GM12865 (cell line): ENCODE data around the gene TF.

ENCODE experiments used
- DNase-seq: peaks from one replicate; pipeline ENCODE4 v3.0.0; 2010; ENCODE audit warnings: low read depth
- H3K4me3 ChIP-seq: 2 replicates; pipeline ENCODE4 v1.5.1; 2011; ENCODE audit warnings: mild to moderate bottlenecking, low read depth, low read length, control low read depth
- CTCF ChIP-seq: IDR thresholded peaks from 2 replicates; pipeline ENCODE4 v1.5.1; 2011; ENCODE audit warnings: low read length, control low read depth, low read depth, inconsistent platforms; ENCODE audit not compliant: insufficient read depth; ENCODE audit errors: missing control alignments

Gene TF

GRCh38 chr3:133824961-133825485 is 78.8 kb downstream of the TF start:
- DNase-seq = no peak
- no peak for TF ChIP-seq CTCF
- H3K4me3 ChIP-seq = no peak overlapping the region

GRCh38 chr3:133825969-133826727 is 80.0 kb downstream of the TF start:
- no peak for DNase-seq
- H3K4me3 ChIP-seq = no peak overlapping the region
- TF ChIP-seq CTCF = no peak

GRCh38 chr3:133827136-133827535 is 80.9 kb downstream of the TF start:
- no peak for TF ChIP-seq CTCF
- no peak for DNase-seq

GRCh38 chr3:133827684-133828083 is 81.5 kb downstream of the TF start:
- DNase-seq = no peak
- no peak overlapping the region for H3K4me3 ChIP-seq
- TF ChIP-seq CTCF = no peak

More at GRCh38 chr3:133827136-133827535, 80.9 kb downstream of the TF start:
- no peak overlapping the region for H3K4me3 ChIP-seq

GRCh38 chr3:133828576-133829309 is 82.5 kb downstream of the TF start:
- DNase-seq = no peak
- no peak for TF ChIP-seq CTCF
- no peak overlapping the region for H3K4me3 ChIP-seq

GRCh38 chr3:133829310-133829707 is 83.1 kb downstream of the TF start:
- no peak for DNase-seq
- TF ChIP-seq CTCF = no peak
- H3K4me3 ChIP-seq = no peak overlapping the region

- DNase-seq = no peak
- TF ChIP-seq CTCF = no peak
These were observed 83.9 kb downstream of the TF start for GRCh38 chr3:133830071-133830470.

More at GRCh38 chr3:133830071-133830470, 83.9 kb downstream of the TF start:
- no peak overlapping the region for H3K4me3 ChIP-seq
